OCI-LY1 (cell line): ENCODE measurements around the gene OR6B2.

Experiments used
- H2AFZ ChIP-seq: fragments of 200-600 bp; sonication (generic), shearing (Covaris generic); 2 replicates; pipeline ENCODE4 v1.6.0; 2014; ENCODE audit warnings: antibody characterized with exemption, mild to moderate bottlenecking, low read length
- H3F3A ChIP-seq: fragments of 200-600 bp; sonication (generic), shearing (Covaris generic); 2 replicates; pipeline ENCODE4 v1.6.0; 2014; ENCODE audit warnings: mild to moderate bottlenecking, antibody characterized with exemption, low read length, moderate library complexity; ENCODE audit not compliant: insufficient read depth
- H3K27ac ChIP-seq: fragments of 200-600 bp; sonication (generic); 2 replicates; pipeline ENCODE4 v1.5.1; 2014; ENCODE audit warnings: low read length, mixed run types, mild to moderate bottlenecking, low read depth; ENCODE audit not compliant: poor library complexity, severe bottlenecking
- H3K27me3 ChIP-seq: fragments of 200-600 bp; sonication (generic); 2 replicates; pipeline ENCODE4 v1.6.0; 2014; ENCODE audit warnings: antibody characterized with exemption, mild to moderate bottlenecking, low read length, moderate library complexity; ENCODE audit not compliant: insufficient read depth
- H3K36me3 ChIP-seq: fragments of 200-600 bp; sonication (generic); 2 replicates; pipeline ENCODE4 v1.6.1; 2014; ENCODE audit warnings: mild to moderate bottlenecking, antibody characterized with exemption, low read length, moderate library complexity, mixed read lengths; ENCODE audit not compliant: insufficient read depth
- H3K4me1 ChIP-seq: fragments of 200-600 bp; sonication (generic); 2 replicates; pipeline ENCODE4 v1.5.1; 2014; ENCODE audit warnings: mild to moderate bottlenecking, low read length, moderate library complexity; ENCODE audit not compliant: insufficient read depth, severe bottlenecking
- H3K4me2 ChIP-seq: fragments of 200-600 bp; sonication (generic), shearing (Covaris generic); 2 replicates; pipeline ENCODE4 v1.6.1; 2014; ENCODE audit warnings: low read length
- H3K4me3 ChIP-seq: fragments of 200-600 bp; sonication (generic); 2 replicates; pipeline ENCODE4 v1.5.1; 2014; ENCODE audit warnings: low read length, low read depth, mild to moderate bottlenecking, mixed read lengths; ENCODE audit not compliant: poor library complexity, severe bottlenecking
- H3K79me2 ChIP-seq: fragments of 200-600 bp; shearing (Covaris generic); 2 replicates; pipeline ENCODE4 v1.6.1; 2016; ENCODE audit warnings: mixed run types, low read length, mixed read lengths; ENCODE audit not compliant: insufficient read depth
- H3K9ac ChIP-seq: fragments of 200-600 bp; sonication (generic), shearing (Covaris generic); 2 replicates; pipeline ENCODE4 v1.6.1; 2014; ENCODE audit warnings: mild to moderate bottlenecking, low read length, mixed read lengths
- H3K9me2 ChIP-seq: fragments of 200-600 bp; sonication (generic), shearing (Covaris generic); 2 replicates; pipeline ENCODE4 v1.6.1; 2014; ENCODE audit warnings: low read depth, mild to moderate bottlenecking, low read length, mixed read lengths
- H3K9me3 ChIP-seq: fragments of 200-600 bp; shearing (Covaris generic); 2 replicates; pipeline ENCODE4 v1.6.1; 2014; ENCODE audit warnings: low read length, mixed read lengths
- H4K20me1 ChIP-seq: fragments of 200-600 bp; sonication (generic), shearing (Covaris generic); 2 replicates; pipeline ENCODE4 v1.6.0; 2016; ENCODE audit warnings: mild to moderate bottlenecking, low read length; ENCODE audit not compliant: insufficient read depth
- EZH2 ChIP-seq: fragments of 200-600 bp; sonication (generic), shearing (Covaris generic); IDR thresholded peaks from 2 replicates; pipeline ENCODE4 v1.8.0; 2017; ENCODE audit warnings: borderline replicate concordance, mixed run types, mild to moderate bottlenecking, antibody characterized with exemption, low read length, moderate library complexity, mixed read lengths
- TF ChIP-seq, protein P1 (sequence below): fragments of 200-600 bp; sonication (generic), shearing (Covaris generic); IDR thresholded peaks from 2 replicates; pipeline ENCODE4 v1.5.1; 2017; ENCODE audit warnings: mild to moderate bottlenecking, antibody characterized with exemption, low read length, moderate library complexity, mixed read lengths

OR6B2 gene

DNA sequence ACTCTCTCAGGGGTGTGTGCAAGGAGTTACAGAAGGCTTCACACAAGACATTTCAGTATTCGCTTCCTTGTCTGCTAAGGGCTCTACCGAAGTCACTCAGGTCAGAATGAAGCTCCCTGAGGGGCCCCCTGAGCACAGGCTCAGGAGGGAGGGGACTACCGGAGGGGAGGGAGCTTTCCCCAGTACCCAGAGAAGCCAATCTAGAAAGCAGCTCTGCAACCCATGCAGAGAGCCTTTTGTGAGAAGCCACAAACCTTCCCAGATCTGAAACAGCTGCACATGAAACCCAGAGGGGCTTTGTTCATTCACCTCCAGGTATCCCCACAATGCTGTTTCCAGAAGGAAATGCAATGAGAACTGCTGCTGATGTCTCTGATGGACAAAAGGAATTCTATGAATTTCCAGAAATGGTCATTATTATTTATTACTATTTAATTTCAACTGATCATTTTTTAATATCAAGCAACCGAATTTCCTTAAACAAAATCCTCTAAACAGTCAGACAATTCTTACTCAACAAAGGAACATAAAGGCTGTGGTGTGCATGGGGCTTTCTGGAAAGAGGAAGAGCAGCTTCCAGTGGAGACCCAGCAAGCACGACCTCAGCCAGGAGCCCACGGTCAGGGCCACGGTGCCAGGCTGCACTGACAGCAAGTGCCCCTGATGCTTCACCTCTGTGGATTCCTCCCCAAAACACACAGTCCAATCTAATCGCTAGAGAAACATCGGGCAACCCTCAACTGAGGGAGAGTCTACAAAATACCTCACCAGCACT lies 47.0 kb downstream of the OR6B2 start:
- H3K27ac ChIP-seq = no peak overlapping the region

More for the DNA sequence above, 47.0 kb downstream of the OR6B2 start:
- Histone ChIP-seq H3K4me2 (no peak overlapping the region), H3K9me3 (peaks cover 3% of the 10 kb centered on the region; the same call in 1 of the 2 replicates), H3K4me3 (no peak overlapping the region), H3K79me2 (no peaks in the 10 kb centered on the region), H3K4me1 (no peaks in the 10 kb centered on the region), H3K36me3 (peaks cover 73% of the 10 kb centered on the region), H4K20me1 (no peaks in the 10 kb centered on the region), H3F3A (no peaks in the 10 kb centered on the region), H3K9ac (no peak overlapping the region), H2AFZ (no peak overlapping the region), H3K9me2 (no peaks in the 10 kb centered on the region), H3K27me3 (no peaks in the 10 kb centered on the region)
- TF ChIP-seq, protein P1, sequence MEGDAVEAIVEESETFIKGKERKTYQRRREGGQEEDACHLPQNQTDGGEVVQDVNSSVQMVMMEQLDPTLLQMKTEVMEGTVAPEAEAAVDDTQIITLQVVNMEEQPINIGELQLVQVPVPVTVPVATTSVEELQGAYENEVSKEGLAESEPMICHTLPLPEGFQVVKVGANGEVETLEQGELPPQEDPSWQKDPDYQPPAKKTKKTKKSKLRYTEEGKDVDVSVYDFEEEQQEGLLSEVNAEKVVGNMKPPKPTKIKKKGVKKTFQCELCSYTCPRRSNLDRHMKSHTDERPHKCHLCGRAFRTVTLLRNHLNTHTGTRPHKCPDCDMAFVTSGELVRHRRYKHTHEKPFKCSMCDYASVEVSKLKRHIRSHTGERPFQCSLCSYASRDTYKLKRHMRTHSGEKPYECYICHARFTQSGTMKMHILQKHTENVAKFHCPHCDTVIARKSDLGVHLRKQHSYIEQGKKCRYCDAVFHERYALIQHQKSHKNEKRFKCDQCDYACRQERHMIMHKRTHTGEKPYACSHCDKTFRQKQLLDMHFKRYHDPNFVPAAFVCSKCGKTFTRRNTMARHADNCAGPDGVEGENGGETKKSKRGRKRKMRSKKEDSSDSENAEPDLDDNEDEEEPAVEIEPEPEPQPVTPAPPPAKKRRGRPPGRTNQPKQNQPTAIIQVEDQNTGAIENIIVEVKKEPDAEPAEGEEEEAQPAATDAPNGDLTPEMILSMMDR = no peak
- no peak for TF ChIP-seq EZH2
